NAMALWA (cell line): Measurements from ENCODE around the gene MAP3K15.

Experiments
- DNase-seq: peaks from one replicate; pipeline ENCODE4 v3.0.0-alpha.2; 2015; ENCODE audit warnings: low spot score

The MAP3K15 gene

GRCh38 chrX:19343535-19344408, 171.5 kb downstream of the MAP3K15 start, which contains the start of gene PDHA1:
PDHA1 (plus strand) TSS chrX:19343927; CDS start chrX:19344038, 111 bp downstream.
- DNase-seq = peak; percentile 92

- DNase-seq = no peak
These were observed 172.2 kb downstream of the MAP3K15 start for GRCh38 chrX:19343085-19343534.

- peak; percentile 8 for DNase-seq
These were observed 172.9 kb downstream of the MAP3K15 start for GRCh38 chrX:19342331-19342906.

- DNase-seq = peak; percentile 87
These were observed 180.2 kb downstream of the MAP3K15 start for GRCh38 chrX:19334945-19335626.

GRCh38 chrX:19332983-19333382, 182.3 kb downstream of the MAP3K15 start:
- no peak for DNase-seq

- no peak for DNase-seq
These were observed 183.5 kb downstream of the MAP3K15 start for GRCh38 chrX:19331831-19332230.

GRCh38 chrX:19326567-19326966, 188.7 kb downstream of the MAP3K15 start:
- DNase-seq = no peak
